ENCODE data around the gene PI4KA. TPM values are rescaled to one million over a fixed set of nuclear protein-coding genes. Genes with fewer than 3 reads are reported as not detected.

The PI4KA gene
- polyA plus RNA-seq, 1 of the 3 experiments (the other 2 are of a cell fraction): 30.0 TPM

GRCh38 chr22:20823264-20823663 lies 35.3 kb downstream of the PI4KA start:
- CTCF ChIA-PET: interaction anchor here (1.0 to 2.8 kb wide), 3 partner anchors 12 to 41 kb away, joined by 3 to 10 read pairs (median 7); no protein-coding TSS in a partner anchor
- TF ChIP-seq EZH2phosphoT487 (IDR thresholded peaks at IDR 0.05; ENCODE audit: borderline replicate concordance, low read depth) (no peak), USF2 (IDR thresholded peaks at IDR 0.05; ENCODE audit: borderline replicate concordance, low read depth, low read length) (no peak), USF1 (IDR thresholded peaks at IDR 0.05; ENCODE audit: borderline replicate concordance, low read depth) (no peak), EP300 (IDR thresholded peaks at IDR 0.05; ENCODE audit: borderline replicate concordance in 1 of 2, low read depth in 1 of 2, low read length in 1 of 2) (no peak), RCOR1 (IDR thresholded peaks at IDR 0.05; ENCODE audit: low read length) (no peak), CTCF (IDR thresholded peaks at IDR 0.05) (no peak), FOXJ3 (CRISPR knock-in tag; IDR thresholded peaks at IDR 0.05) (no peak), FOSL2 (IDR thresholded peaks at IDR 0.05; ENCODE audit: borderline replicate concordance, low read depth) (no peak), RAD21 (IDR thresholded peaks at IDR 0.05; ENCODE audit: low read length) (no peak), TAF1 (IDR thresholded peaks at IDR 0.05; ENCODE audit: borderline replicate concordance, low read depth, low read length) (no peak), FOXM1 (IDR thresholded peaks at IDR 0.05; ENCODE audit: low read depth) (no peak), REST (IDR thresholded peaks at IDR 0.05; ENCODE audit: low read depth, low read length) (no peak), MAX (IDR thresholded peaks at IDR 0.05; ENCODE audit: low read depth) (no peak)
- Histone ChIP-seq H3K79me2 (ENCODE audit: insufficient read depth) (no peaks in the 10 kb centered on the region), H3K27ac (ENCODE audit: low read depth in 2 of 2, low read length in 1 of 2) (no peak overlapping the region), H3K4me2 (no peak overlapping the region), H3K4me3 (ENCODE audit: low read depth in 2 of 2, low read length in 1 of 2) (no peak overlapping the region), H3K36me3 (replicated peaks in 1 of 2; ENCODE audit: control insufficient read depth in 1 of 2, insufficient read depth in 2 of 2, low read length in 1 of 2) (peaks cover 16 to 18% of the 10 kb centered on the region in 2 experiments), H3K4me1 (ENCODE audit: control insufficient read depth in 1 of 2, insufficient read depth in 2 of 2, low read depth in 1 of 2, low read length in 1 of 2) (no peaks in the 10 kb centered on the region; a peak in 1 of 4 replicates), H3K9me3 (no peaks in the 10 kb centered on the region), H4K20me1 (ENCODE audit: insufficient read depth) (no peaks in the 10 kb centered on the region), H2AFZ (ENCODE audit: low read depth) (no peak overlapping the region), H3F3A (replicated peaks; ENCODE audit: insufficient read depth) (peaks cover 7% of the 10 kb centered on the region), H3K9ac (no peak overlapping the region), H3K9me2 (no peaks in the 10 kb centered on the region), H3K27me3 (ENCODE audit: insufficient read depth) (no peaks in the 10 kb centered on the region)
- WGBS (ENCODE audit: low lambda C conversion rate): 92% methylated on average over 1 of the region's 1 CpG
- DNase-seq: no peak
- POLR2A ChIA-PET: no interaction called here

All from SK-N-SH (cell line).